NCI-H510A treated with DMSO at 0.1 percent for 48 hours (cell line): ENCODE results near the gene CEACAM1.
"Not testable (repeated sequence)": the region's sequence is repeated elsewhere in the genome, so short reads cannot be mapped to it uniquely, and the experiment has no call there.

Source experiments
- DNase-seq: peaks from one replicate; lab custom pipeline; 2025; lab: John Stamatoyannopoulos, UW

The CEACAM1 gene

DNA sequence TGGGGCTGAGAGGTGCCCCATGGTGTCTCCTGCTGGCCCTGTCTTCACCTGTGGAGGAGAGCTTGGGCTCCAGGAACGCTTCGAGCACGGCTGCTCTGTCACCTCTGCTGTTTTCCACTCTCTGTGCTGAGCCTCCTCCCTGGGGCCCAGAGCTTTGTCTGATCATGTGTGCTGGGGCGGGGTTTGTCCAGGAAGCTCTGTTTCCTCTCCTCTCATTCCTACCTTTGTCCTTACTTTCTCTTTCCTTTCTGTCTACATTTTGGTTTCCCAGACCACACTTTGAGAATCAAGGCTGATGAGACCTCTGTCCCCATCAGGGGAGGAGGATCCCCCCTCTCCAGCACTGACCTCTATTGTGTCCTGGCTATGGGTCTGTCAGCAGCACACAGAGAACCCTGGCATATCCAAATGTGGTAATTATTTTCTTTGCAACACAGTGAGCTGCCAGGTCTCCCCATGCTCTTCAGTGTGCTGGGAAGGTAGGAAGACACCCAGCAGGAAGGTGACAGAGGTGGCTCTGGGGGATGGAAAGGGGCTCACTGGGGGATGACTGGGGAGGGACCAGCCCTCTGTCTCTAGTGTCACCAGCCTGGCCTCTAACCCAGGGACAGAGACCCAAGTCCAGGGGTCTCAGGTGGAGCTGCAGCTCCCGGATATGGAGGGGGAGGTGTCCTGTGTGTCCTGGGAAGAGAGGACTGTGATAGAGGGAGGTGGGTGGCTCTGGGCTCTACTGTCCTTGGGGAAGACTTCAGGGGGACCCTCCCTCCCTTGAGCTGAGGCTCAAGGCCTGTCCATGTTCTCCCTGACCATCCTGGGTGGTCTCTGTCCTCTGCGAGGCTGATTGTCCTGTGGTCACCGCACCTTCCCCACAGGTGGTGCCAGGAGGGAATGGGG lies at the start of gene CEACAM1:
CEACAM1 (minus strand) TSS at position 128 of the 894 bp plus-strand sequence; CDS start at position 21, 107 bp downstream.
- no peak for DNase-seq

DNA sequence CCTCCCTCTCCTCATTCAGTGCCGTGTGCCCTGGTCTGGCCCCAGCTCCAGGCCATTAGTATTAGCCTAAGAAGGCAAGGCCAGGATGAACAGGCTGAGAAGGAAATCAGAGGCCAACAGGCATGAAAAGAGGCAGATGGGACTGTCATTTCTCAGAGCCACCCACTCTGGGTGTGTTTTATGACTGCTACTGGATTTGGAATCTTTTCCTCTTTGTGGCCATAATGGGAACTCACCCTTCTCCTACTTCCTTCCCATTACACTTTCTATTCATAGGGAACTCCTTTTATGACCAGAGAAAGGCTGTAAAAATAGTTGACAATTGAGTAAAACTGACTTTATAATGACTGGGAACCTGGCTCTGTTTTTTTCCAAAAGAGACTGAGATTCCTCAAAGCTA lies 48.7 kb upstream of the CEACAM1 start:
- no peak for DNase-seq

DNA sequence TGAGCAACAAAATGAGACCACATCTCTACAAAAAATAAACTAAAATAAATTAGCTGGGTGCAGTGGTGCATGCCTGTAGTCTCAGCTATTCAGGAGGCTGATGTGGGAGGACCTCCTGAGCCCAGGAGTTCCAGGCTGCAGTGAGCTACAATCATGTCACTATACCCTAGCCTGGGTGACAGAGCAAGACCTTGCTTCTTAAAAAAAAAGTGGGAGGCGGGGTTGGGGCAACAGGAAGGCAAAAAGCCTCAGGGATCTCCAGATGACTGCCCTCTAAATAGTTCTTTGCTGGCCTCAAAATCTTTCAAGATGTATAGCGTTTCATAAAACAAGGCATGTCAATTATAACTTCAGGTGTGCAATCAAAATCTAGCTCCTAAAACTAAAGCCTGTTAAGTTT lies 48.0 kb upstream of the CEACAM1 start:
- DNase-seq, result no peak

DNA sequence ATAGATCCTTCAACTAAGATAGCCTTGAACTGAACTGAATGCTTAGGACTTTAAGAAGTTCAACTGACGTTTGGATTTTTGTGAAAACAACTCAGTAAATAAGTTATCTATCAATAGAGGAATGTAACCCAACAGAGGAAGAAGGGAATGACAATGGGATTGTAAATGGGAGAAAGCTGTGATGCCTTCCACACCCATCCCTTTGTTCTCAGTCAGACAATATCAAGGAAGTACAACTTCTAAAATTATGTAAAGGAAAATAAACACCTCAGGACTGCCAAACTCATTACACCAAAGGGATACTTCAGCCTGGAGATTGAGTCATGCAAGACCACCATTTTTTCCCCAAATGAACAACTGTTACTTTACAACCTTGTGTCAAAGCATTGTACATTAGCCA lies 45.4 kb upstream of the CEACAM1 start:
- DNase-seq, result no peak

DNA sequence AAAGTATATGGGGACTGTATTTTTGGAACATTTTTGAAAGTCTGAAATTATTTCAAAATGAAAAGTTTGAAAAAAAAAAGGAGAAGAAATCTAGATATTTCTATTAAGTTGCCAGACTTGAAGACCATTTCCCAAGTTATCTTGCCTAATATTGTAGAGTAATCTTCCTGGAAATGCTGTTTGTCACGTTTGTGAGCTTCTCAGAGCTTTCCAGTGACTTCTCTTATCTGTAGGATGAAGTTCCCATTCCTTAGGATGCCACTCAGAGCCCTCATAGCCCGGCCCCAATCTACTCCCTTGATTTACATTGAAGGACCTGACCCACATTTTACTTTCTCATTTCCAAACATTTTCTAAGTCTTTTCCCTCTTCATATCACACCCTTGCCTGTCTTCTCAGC lies 42.8 kb upstream of the CEACAM1 start:
- DNase-seq, result no peak

DNA sequence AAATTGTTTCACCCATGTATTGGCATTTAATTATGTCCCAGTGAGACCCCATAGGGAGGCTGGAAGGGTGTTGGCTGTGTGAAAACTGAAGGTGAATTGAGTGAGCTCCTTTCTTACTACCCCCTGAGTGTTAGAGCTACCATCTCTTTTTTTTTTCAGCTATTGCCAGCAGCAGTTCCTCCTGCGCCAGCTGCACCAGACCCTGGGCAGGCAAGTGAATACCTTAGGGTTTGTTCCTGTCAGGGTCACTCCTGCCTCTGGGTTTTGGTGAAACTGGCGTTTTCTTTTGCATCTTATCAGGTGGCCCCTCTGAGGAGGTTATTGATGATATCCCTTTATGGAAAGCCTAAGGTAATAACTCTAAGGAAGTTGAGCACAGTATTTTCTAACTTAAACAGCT lies 40.9 kb upstream of the CEACAM1 start:
- no peak for DNase-seq

DNA sequence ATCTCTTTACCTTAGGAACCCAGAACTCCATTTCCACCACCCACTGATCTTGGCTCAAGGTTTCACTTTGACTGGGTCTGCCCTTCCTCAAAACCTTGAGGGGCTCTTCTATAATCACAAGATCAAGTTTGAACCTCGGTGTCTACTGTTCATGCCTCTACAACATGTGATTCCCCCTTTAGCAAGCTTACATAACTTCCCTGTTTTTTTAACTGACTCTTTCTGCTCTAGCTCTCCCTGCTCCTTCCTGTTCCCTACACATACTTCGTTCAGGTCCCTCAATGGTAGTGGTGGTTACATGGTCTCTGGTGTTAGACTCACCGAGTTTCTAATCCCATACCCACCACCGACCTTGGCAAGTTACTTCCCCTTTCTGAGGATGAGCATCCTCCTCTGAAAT lies 39.7 kb upstream of the CEACAM1 start:
- no peak for DNase-seq

DNA sequence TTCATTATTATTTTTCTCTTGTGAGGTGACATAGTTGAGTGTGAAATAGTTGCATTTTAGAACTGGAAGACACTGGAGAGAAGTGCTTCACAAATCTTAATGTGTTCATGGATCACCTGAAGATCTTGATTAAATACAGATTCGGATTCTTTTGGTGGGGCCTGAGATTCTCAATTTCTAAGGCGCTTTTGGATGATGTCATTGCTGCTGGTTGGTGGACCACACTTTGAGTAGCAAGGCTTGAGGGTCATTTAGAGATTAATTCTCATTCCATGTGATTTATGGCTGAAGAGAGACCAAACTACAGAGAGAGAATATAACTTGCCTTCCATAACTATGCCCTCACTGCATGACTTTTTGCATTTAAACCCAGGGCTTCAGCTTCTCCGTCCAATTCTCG lies 39.3 kb upstream of the CEACAM1 start:
- DNase-seq, result no peak

DNA sequence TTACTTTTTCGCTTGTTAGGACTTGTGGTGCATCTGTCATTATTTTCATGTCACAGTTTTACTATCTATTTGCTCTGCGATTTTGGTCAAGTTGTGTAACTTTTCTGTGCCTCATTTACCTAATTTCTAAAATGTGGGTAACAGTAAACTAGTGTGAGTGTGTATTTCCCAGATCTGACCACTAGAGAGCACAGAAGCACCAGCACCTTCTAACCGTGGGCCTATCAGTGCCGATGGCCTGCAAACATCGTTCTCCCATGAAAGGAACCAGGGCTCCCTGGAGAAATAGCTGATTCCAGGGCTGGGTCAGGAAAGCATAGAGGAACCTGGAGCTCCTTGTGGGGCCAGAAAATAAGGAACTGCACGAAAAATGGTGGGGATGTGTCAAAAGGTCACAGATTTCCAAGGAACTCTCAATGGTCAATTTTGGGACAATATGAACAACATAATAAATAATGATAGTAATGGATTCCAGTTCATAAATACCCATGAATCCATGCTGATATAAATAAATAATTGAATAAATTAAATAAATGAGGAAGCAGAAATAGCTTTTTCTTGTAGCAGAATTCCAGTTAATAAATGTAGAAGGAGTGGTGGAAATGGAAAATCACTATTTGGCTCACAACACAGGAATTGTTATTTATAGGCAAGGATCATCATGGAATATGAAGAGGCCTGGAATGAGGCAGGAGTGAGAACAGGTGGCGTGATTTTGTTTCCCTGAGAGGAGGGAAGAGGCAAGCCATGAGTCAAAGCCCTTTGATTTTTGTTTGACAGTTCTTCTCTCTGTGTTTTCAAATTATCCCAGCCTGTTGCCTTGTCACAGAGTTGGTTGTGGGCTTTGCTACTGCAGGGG lies 35.3 kb upstream of the CEACAM1 start:
- DNase-seq, result peak; percentile 28

DNA sequence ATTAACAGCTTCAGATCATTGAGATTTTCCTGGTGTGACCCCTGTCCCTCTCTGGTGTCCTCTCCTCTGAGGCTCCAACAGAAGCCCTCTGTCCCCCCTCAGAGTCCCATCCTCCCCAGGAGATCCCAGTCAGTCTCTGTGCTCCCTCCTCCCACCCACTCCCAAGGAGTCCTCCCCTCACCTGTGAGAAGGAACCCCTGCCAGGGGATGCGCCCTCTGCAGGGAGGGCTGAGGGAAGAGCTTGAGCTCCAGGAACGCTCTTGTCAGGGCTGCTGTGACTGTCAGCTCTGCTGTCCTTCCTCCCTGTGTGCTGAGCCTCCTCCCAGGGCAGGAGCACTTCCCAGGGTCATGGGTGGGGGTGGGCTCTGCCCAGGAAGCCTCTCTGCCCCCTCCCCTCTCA lies 33.2 kb upstream of the CEACAM1 start:
- DNase-seq, result no peak

DNA sequence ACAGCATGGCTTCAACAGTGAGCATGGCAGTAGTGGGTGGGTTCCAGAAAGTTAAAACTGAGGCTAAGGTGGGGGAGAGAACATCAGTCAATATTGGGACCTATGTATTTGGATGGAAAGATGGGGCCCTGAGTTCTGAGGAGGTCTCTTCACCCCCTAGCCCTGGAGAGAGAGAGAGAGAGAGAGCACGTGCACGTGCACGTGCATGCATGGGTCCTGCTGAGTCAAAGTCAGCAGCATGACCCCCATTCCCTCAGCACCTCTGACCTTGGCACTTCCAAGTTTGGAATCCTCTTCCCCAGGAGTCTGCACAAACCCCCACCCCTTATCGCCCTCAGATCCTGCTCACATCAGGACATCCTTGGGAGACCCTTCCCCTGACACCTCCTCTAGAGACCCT lies 32.5 kb upstream of the CEACAM1 start:
- no peak for DNase-seq

DNA sequence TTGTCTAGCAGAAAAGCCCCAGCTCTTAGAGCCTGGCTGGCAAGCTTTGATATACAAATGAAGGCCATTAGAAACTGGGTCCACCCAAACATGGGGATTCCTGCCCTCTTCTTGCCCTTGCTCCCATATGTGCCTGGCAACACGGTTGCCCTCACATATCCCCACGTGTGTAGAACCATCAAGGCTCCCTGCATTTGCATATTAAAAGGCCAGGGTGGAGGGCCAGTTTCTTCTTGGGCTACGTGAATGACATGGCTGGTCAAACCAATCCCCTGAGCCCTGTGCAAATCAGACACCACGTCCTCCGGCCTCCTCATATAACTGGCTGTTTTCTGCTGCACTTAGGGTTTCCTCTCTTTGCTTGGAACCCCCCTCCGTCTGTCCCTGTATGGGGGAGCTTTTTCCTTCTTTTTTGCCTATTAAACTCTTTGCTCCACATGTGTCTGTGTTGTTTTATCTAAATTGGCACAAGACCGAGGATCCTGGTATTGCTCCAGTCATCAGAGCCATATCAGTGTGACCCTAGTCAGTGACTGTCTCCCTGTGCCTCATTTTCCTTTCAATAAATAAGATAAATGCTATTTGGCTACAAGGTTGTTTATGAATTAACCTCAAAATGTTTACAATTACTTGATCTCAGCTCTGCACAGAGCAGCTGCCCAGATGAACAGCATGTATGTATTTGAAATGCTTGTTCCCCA lies 30.3 kb upstream of the CEACAM1 start:
- no peak for DNase-seq

DNA sequence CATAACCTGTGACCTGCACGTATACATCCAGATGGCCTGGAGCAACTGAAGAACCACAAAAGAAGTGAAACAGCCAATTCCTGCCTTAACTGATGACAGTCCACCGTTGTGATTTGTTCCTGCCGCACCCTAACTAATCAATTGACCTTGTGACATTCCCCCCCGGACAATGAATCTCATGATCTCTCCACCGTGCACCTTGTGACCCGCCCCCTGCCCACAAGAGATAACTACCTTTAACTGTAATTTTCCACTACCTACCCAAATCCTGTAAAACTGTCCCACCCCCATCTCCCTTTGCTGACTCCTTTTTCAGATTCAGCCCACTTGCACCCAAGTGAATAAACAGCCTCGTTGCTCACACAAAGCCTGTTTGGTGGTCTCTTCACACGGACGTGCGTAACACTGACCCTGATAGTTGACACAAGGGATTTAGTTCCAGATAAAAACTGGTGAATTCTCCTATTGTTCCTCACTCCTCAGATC lies 29.1 kb upstream of the CEACAM1 start:
- not testable (repeated sequence) for DNase-seq

DNA sequence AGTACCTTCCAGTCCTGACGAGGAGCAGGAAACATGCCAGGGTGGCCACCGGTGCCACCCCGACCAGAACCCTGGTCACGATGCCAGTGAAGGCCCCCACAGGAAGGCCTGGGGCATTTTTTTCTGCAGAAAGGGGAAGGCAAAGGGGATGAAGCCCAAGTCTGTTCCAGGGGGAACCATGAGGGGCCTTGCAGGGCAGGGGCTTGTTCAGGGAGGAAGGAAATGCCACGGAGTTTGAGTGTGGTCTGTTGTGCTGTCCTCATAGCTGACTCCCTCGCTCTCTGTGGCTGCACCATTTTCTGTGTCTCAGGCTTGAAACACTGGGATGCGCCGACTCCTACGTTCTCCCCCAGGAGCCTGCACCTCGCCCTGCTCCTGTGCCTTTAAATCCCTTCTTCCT lies 27.5 kb upstream of the CEACAM1 start:
- DNase-seq, result no peak

DNA sequence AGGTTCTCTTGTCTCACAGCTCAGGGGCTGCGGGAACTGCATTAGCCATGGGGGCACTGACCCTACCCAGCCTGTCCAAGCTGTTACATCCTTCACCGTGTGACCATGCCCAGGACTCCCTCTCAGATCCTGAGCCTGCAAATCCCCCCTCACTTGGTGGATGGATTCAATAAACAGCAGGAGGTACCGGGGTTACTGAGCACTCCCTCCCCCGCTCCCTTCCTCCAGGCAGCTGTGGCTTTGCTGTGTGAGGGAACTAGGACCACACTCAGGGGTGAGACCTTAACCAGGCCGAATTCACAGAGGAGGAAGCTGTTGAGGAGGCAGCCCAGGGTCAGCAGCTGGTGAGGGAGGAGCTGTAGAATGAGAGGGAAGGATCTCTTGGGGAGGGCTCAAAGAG lies 27.0 kb upstream of the CEACAM1 start:
- no peak for DNase-seq

DNA sequence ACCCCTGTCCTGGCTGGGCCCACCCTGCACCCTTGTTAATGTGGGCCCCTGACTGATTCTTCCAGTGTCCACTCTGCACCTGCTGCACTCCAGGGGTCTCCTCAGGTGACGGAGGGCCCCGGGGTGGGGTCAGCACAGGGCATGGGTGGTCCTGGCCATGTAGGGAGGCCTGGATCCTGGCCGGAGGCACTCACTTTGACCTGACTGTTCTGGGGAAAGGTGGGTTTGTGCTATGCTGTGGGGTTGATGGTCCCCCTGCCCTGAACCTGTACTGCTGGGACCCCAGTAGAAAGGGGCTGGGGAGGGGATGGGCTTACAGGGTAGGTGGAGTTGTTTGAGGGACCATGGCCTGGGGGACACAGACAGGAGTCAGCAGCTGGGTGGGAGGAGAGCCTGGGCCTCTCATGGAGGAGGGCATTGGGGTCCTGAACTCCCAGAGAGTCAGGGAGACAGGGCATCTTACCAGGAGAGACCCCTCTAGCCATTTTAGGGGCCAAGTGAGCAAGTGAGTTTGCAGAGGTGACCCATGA lies 25.8 kb upstream of the CEACAM1 start:
- DNase-seq, result no peak

DNA sequence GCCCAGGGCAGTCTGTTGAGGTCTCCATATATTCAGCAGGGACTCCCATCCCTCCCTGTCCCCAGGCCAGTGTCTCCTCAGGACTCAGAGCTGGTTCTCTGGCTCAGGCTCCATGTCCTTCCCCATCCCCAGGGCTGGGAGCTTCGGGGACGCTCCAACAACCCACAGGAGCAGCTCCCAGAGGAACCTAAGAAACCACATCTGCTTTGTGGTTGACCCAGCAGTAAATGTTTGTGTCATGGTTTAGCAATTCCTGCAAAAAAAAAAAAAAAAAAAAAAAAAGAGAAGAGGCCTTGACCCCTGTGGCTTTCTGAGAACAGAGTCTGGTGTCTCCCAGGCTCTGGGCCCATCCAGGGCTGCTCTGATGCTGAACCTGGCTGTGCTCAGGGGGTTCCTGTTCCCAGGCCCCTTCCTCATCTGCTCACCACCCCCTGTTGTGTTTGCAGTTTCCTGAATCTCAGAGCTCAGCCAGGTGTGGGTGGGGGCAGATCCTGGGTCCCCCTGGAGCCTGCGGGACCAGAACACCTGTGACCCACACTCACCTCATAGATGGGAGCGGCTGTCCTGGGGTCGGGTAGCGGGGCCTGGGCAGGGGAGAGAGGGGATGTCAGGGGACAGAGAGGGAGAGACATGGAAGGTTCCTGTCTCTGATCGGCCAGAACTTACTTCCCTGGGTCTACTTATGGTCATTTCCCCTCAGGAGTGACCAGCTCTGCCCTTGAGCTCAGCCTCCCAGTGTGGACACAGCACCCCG lies 25.2 kb upstream of the CEACAM1 start:
- DNase-seq, result no peak

DNA sequence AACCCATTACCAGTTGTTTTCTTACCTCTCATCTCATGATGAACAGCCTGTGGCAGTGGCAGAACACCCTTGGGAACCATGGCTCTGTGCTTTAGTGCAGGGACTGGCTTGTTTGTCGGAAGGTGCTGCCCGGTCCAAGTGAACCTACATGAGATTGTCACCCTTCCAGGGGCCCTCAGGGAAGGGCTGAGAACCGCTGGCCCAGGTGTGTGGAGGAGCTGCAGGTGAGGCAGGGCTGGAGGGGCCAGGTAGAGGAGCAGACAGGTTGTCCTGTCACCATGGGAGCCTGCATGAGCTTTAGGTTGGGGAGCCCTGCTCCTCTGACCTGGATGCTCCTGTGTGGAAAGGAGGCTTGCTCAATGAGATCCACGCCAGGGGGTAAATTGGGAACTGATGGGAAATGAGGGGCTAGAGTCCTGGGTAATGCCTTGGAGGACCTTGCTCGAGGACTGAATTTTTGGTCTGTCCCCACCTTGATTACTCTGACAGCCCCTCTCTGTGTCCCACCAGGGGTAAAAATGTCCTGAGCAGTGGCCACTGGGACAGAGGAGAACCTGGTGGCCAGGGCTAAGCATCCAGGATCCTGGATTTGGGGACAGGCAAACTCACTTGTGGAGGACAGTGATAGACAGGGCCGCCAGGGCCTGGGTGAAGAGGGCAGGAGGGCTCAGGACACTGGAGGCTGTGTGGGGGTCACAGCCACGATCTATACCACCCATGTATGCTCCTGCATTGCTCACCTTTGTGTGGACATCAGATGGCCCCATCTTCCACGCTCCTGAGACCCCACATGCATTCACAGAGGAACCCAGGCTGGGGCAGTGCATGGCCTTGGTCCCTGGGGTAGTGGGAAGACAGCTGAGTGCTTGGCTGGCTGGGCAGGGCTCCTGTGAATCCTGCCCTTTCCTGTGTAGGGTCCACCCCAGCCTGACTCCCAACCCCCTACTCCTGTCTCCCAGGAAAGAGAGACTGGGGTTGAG lies 24.1 kb upstream of the CEACAM1 start:
- DNase-seq, result no peak

DNA sequence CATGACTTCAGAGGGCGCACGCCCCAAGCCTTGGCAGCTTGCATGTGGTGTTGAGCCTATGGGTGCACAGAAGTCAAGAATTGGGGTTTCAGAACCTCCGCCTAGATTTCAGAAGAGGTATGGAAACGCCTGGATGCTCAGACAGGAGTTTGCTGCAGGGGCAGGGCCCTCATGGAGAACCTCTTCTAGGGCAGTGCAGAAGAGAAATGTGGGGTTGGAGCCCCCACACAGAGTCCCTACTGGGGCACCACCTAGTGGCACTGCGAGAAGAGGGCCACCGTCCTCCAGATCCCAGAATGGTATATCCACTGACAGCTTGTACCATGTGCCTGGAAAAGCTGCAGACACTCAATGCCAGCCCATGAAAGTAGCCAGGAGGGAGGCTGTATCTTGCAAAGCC lies 22.2 kb upstream of the CEACAM1 start:
- not testable (repeated sequence) for DNase-seq

DNA sequence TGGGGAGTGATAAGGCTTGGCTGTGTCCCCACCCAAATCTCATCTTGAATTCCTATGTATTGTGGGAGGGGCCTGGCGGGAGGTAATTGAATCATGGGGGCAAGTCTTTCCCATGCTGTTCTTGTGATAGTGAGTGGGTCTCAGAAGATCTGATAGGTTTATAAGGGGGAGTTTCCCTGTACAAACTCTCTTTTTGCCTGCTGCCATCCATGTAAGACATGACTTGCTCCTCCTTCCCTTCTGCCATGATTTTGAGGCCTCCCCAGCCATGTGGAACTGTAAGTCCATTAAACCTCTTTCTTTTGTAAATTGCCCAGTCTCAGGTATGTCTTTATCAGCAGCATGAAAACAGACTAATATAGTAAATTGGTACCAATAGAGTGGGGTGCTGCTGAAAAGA lies 20.8 kb upstream of the CEACAM1 start:
- DNase-seq, result not testable (repeated sequence)
